Activated B cell treated with CpG ODN at 0.5 μM for 24 hours (primary cell): Measurements from ENCODE around the gene OLFML3. TPM values are rescaled to one million over a fixed set of nuclear protein-coding genes. Genes with fewer than 3 reads are reported as not detected.

Source experiments
- ATAC-seq: fragments of 200-7000 bp; cut with Tn5 transposase; one replicate; pipeline ENCODE4 v1.10.0; 2021; ENCODE audit warnings: low read depth, mild to moderate bottlenecking, moderate library complexity
- CTCF ChIA-PET: fragments of 350-600 bp; sonication (Branson Sonifier 250); formaldehyde crosslinking; loops from one replicate; lab custom pipeline; 2021; ENCODE audit warnings: antibody characterized with exemption; lab: Charles Lee
- POLR2A ChIA-PET: fragments of 350-600 bp; sonication (Branson Sonifier 250); formaldehyde crosslinking; loops from one replicate; lab custom pipeline; 2021; ENCODE audit warnings: antibody characterized with exemption; lab: Charles Lee
- DNase-seq: peaks from one replicate; pipeline ENCODE4 v3.0.0; 2022
- H3K27ac Mint-ChIP-seq: one replicate; pipeline ENCODE4 v1.8.0; 2020; ENCODE audit warnings: mixed read lengths
- H3K27me3 Mint-ChIP-seq: one replicate; pipeline ENCODE4 v1.8.0; 2021; ENCODE audit warnings: mixed read lengths
- H3K36me3 Mint-ChIP-seq: one replicate; pipeline ENCODE4 v1.8.0; 2021; ENCODE audit warnings: low read depth, mixed read lengths
- H3K4me1 Mint-ChIP-seq: one replicate; pipeline ENCODE4 v1.8.0; 2021; ENCODE audit warnings: mixed read lengths
- H3K4me3 Mint-ChIP-seq: one replicate; pipeline ENCODE4 v1.8.0; 2020; ENCODE audit warnings: mild to moderate bottlenecking, mixed read lengths
- H3K9me3 Mint-ChIP-seq: one replicate; pipeline ENCODE4 v1.8.0; 2020; ENCODE audit warnings: mixed read lengths
- CTCF ChIP-seq: fragments of 200-600 bp; IDR thresholded peaks from one replicate; pipeline ENCODE4 v1.8.0; 2022; ENCODE audit warnings: antibody characterized with exemption, mild to moderate bottlenecking
- intact Hi-C: fragments of 100-400 bp; cut with micrococcal nuclease; formaldehyde crosslinking; loops from one replicate; pipeline ENCODE4 v1.15.1; 2024
- total RNA-seq: library from RNA; stranded (reverse); gene quantifications from 2 replicates; pipeline ENCODE4 v1.2.3, GENCODE V29; 2022

The OLFML3 gene
- total RNA-seq, 1 donor from 2014 or later = 0.29 TPM

GRCh38 chr1:113949007-113949406, 30.3 kb upstream of the OLFML3 start:
- ChIA-PET CTCF (interaction anchor here (1.0 to 3.3 kb wide), 3 partner anchors 20 to 114 kb away, joined by 3 to 14 read pairs (median 5); partner anchors contain the start of gene HIPK1), POLR2A (no interaction called here)
- no peak overlapping the region for H3K4me3 Mint-ChIP-seq
- no peak for TF ChIP-seq CTCF
- no peak for ATAC-seq
- H3K36me3 Mint-ChIP-seq = peaks cover 25% of the 10 kb centered on the region
- H3K27me3 Mint-ChIP-seq = no peaks in the 10 kb centered on the region
- H3K27ac Mint-ChIP-seq = no peak overlapping the region
- DNase-seq = no peak
- no peaks in the 10 kb centered on the region for H3K9me3 Mint-ChIP-seq
- H3K4me1 Mint-ChIP-seq = peaks cover 30% of the 10 kb centered on the region
- intact Hi-C loops = loop anchor here (2.0 to 5.0 kb wide), 2 partner anchors 20 to 112 kb away; partner anchors contain the start of gene HIPK1

GRCh38 chr1:113950908-113951307, 28.4 kb upstream of the OLFML3 start:
- TF ChIP-seq CTCF = no peak
- DNase-seq (no peak), ATAC-seq (no peak)
- Mint-ChIP-seq H3K27me3 (no peaks in the 10 kb centered on the region), H3K4me1 (peaks cover 24% of the 10 kb centered on the region), H3K9me3 (no peaks in the 10 kb centered on the region), H3K4me3 (no peak overlapping the region), H3K36me3 (peaks cover 26% of the 10 kb centered on the region), H3K27ac (no peak overlapping the region)
- ChIA-PET POLR2A (no interaction called here), CTCF (interaction anchor here (1.0 to 1.8 kb wide), 2 partner anchors 92 to 115 kb away, joined by 3 to 5 read pairs; no protein-coding TSS in a partner anchor)
- intact Hi-C loops = no loop called here

- CTCF ChIA-PET = interaction anchor here (1.0 to 1.8 kb wide), 2 partner anchors 93 to 115 kb away, joined by 3 to 5 read pairs; no protein-coding TSS in a partner anchor
- intact Hi-C loops = no loop called here
- Mint-ChIP-seq H3K36me3 (peaks cover 33% of the 10 kb centered on the region), H3K27ac (no peak overlapping the region), H3K4me1 (peaks cover 16% of the 10 kb centered on the region), H3K4me3 (no peak overlapping the region), H3K27me3 (no peaks in the 10 kb centered on the region), H3K9me3 (no peaks in the 10 kb centered on the region)
- ATAC-seq (no peak), DNase-seq (no peak)
- POLR2A ChIA-PET = no interaction called here
- no peak for TF ChIP-seq CTCF
Observed at GRCh38 chr1:113951719-113952118, 27.6 kb upstream of the OLFML3 start.

GRCh38 chr1:113957984-113958383, 21.3 kb upstream of the OLFML3 start:
- DNase-seq (no peak), ATAC-seq (no peak)
- no peaks in the 10 kb centered on the region for H3K27me3 Mint-ChIP-seq
- peaks cover 77% of the 10 kb centered on the region for H3K36me3 Mint-ChIP-seq
- H3K4me1 Mint-ChIP-seq = no peaks in the 10 kb centered on the region
- POLR2A ChIA-PET = no interaction called here
- CTCF ChIA-PET = no interaction called here
- H3K4me3 Mint-ChIP-seq = no peak overlapping the region
- TF ChIP-seq CTCF = no peak
- no peak overlapping the region for H3K27ac Mint-ChIP-seq
- H3K9me3 Mint-ChIP-seq = no peaks in the 10 kb centered on the region
- intact Hi-C loops = no loop called here

- no peak for DNase-seq
- intact Hi-C loops = no loop called here
- no peak for ATAC-seq
- Mint-ChIP-seq H3K4me1 (no peaks in the 10 kb centered on the region), H3K27me3 (no peaks in the 10 kb centered on the region), H3K4me3 (no peak overlapping the region), H3K36me3 (peaks cover 79% of the 10 kb centered on the region), H3K9me3 (no peaks in the 10 kb centered on the region), H3K27ac (no peak overlapping the region)
- ChIA-PET POLR2A (no interaction called here), CTCF (no interaction called here)
- no peak for TF ChIP-seq CTCF
Observed at GRCh38 chr1:113958691-113959090, 20.6 kb upstream of the OLFML3 start.
